Stomach (tissue), 4 donors: ENCODE measurements around the gene BATF.

Source experiments
- CTCF ChIP-seq, 7 experiments: fragments of 450-650 bp in 4 of 7; fragments of 200-600 bp in 3 of 7; sonication (generic) in 3 of 7; IDR thresholded peaks; one replicate each; pipeline ENCODE4 v1.5.1; 2016 to 2019; ENCODE audit warnings: antibody characterized with exemption in 7 of 7, control low read depth in 2 of 7, mild to moderate bottlenecking in 1 of 7
- POLR2A ChIP-seq, 4 donors: fragments of 450-650 bp; IDR thresholded peaks; one replicate each; pipeline ENCODE4 v1.6.1; 2016; ENCODE audit warnings: antibody characterized with exemption in 4 of 4, control low read depth in 2 of 4, mild to moderate bottlenecking in 1 of 4, moderate library complexity in 1 of 4

GRCh38 chr14:75578102-75578785, 56.0 kb downstream of the BATF start, which contains the start of gene FLVCR2:
- TF ChIP-seq CTCF (IDR thresholded peaks at IDR 0.05) (peak in 1 of 7 experiments; percentile 15), POLR2A (IDR thresholded peaks at IDR 0.05) (no peak)
